SK-N-SH (cell line): ENCODE results near the gene NEIL3. TPM values are rescaled to one million over a fixed set of nuclear protein-coding genes. Genes with fewer than 3 reads are reported as not detected.

Experiments used
- CTCF ChIA-PET: fragments of 300-600, 350-600 bp; formaldehyde crosslinking; extraction: SDS; loops from one replicate; lab custom pipeline; 2021; lab: Yijun Ruan, JAX
- POLR2A ChIA-PET: fragments of 350-600 bp; sonication (Branson Sonifier 250); formaldehyde crosslinking; extraction: SDS; loops from one replicate; lab custom pipeline; 2020; ENCODE audit warnings: antibody characterized with exemption, inconsistent platforms; lab: Yijun Ruan, JAX
- DNase-seq: peaks from one replicate; pipeline ENCODE4 v3.0.0; 2012
- H2AFZ ChIP-seq: fragments of 200-600 bp; sonication (generic); 2 replicates; pipeline ENCODE4 v1.8.1; 2016; ENCODE audit warnings: antibody characterized with exemption, mild to moderate bottlenecking, low read depth
- H3F3A ChIP-seq: fragments of 200-600 bp; sonication (generic); replicated peaks from 2 replicates; pipeline ENCODE3; 2016; ENCODE audit warnings: antibody characterized with exemption, mild to moderate bottlenecking; ENCODE audit not compliant: insufficient read depth
- H3K27ac ChIP-seq, 2 experiments: fragments of 200-500 bp in 1 of 2; fragments of 200-600 bp in 1 of 2; sonication (Bioruptor generic) in 1 of 2; sonication (generic), shearing (Covaris generic) in 1 of 2; 2 replicates each; pipeline versions ENCODE4 v1.5.1 to v1.6.1; 2014 to 2016; ENCODE audit warnings: low read depth in 2 of 2, inconsistent platforms in 1 of 2, low read length in 1 of 2, mild to moderate bottlenecking in 1 of 2, mixed read lengths in 1 of 2
- H3K27me3 ChIP-seq: fragments of 200-600 bp; sonication (generic), shearing (Covaris generic); 2 replicates; pipeline ENCODE4 v1.6.1; 2016; ENCODE audit warnings: mixed run types; ENCODE audit not compliant: insufficient read depth
- H3K36me3 ChIP-seq, 2 experiments: fragments of 200-500 bp in 1 of 2; fragments of 200-600 bp in 1 of 2; sonication (Bioruptor generic) in 1 of 2; sonication (generic) in 1 of 2; replicated peaks in 1 of 2; 2 replicates each; pipeline versions ENCODE3 to v1.5.1; 2014 to 2016; ENCODE audit warnings: low read length in 1 of 2, mild to moderate bottlenecking in 1 of 2; ENCODE audit not compliant: insufficient read depth in 2 of 2, control insufficient read depth in 1 of 2
- H3K4me1 ChIP-seq, 2 experiments: fragments of 200-500 bp in 1 of 2; fragments of 200-600 bp in 1 of 2; sonication (Bioruptor generic) in 1 of 2; sonication (generic), shearing (Covaris generic) in 1 of 2; 2 replicates each; pipeline versions ENCODE4 v1.5.1 to v1.6.1; 2014 to 2016; ENCODE audit warnings: low read depth in 1 of 2, low read length in 1 of 2, mixed run types in 1 of 2; ENCODE audit not compliant: insufficient read depth in 2 of 2, control insufficient read depth in 1 of 2
- H3K4me2 ChIP-seq: fragments of 200-600 bp; sonication (generic), shearing (Covaris generic); 2 replicates; pipeline ENCODE4 v1.6.1; 2017; ENCODE audit warnings: mixed run types
- H3K4me3 ChIP-seq, 2 experiments: fragments of 200-500 bp in 1 of 2; fragments of 200-600 bp in 1 of 2; sonication (Bioruptor generic) in 1 of 2; sonication (generic), shearing (Covaris generic) in 1 of 2; 2 replicates each; pipeline versions ENCODE4 v1.5.1 to v1.8.1; 2014 to 2016; ENCODE audit warnings: low read depth in 2 of 2, inconsistent platforms in 1 of 2, low read length in 1 of 2, mild to moderate bottlenecking in 1 of 2, mixed read lengths in 1 of 2, moderate library complexity in 1 of 2
- H3K79me2 ChIP-seq: fragments of 200-600 bp; sonication (generic); 2 replicates; pipeline ENCODE4 v1.8.1; 2017; ENCODE audit warnings: mild to moderate bottlenecking; ENCODE audit not compliant: insufficient read depth
- H3K9ac ChIP-seq: fragments of 200-600 bp; sonication (generic); 2 replicates; pipeline ENCODE4 v1.6.1; 2017; ENCODE audit warnings: mixed run types
- H3K9me2 ChIP-seq: fragments of 200-600 bp; sonication (generic); 2 replicates; pipeline ENCODE4 v1.6.1; 2017; ENCODE audit warnings: mixed run types
- H3K9me3 ChIP-seq: fragments of 200-600 bp; sonication (generic); 2 replicates; pipeline ENCODE4 v1.6.1; 2017; ENCODE audit warnings: mixed run types, mild to moderate bottlenecking, moderate library complexity
- H4K20me1 ChIP-seq: fragments of 200-600 bp; sonication (generic); 2 replicates; pipeline ENCODE4 v1.6.1; 2017; ENCODE audit warnings: mild to moderate bottlenecking, mixed run types; ENCODE audit not compliant: insufficient read depth
- CHD2 ChIP-seq: fragments of 150-350 bp; IDR thresholded peaks from 2 replicates; pipeline ENCODE4 v1.6.1; 2018; ENCODE audit warnings: low read length; ENCODE audit not compliant: partially characterized antibody
- CTCF ChIP-seq: fragments of 200-600 bp; sonication (generic); IDR thresholded peaks from 2 replicates; pipeline ENCODE4 v1.6.1; 2017; ENCODE audit warnings: antibody characterized with exemption, mild to moderate bottlenecking, moderate library complexity
- ELF1 ChIP-seq: IDR thresholded peaks from 2 replicates; pipeline ENCODE4 v1.4.0; 2012
- EP300 ChIP-seq, 2 experiments: IDR thresholded peaks; 2 replicates each; pipeline versions ENCODE4 v1.4.0 to v1.6.1; 2012; ENCODE audit warnings: borderline replicate concordance in 1 of 2, low read depth in 1 of 2, low read length in 1 of 2
- EZH2phosphoT487 ChIP-seq: fragments of 200-600 bp; sonication (generic); IDR thresholded peaks from 2 replicates; pipeline ENCODE4 v1.6.1; 2017; ENCODE audit warnings: low read depth, mixed run types, mild to moderate bottlenecking, antibody characterized with exemption, moderate library complexity, borderline replicate concordance
- FOXJ3 ChIP-seq: sonication (generic); formaldehyde crosslinking; IDR thresholded peaks from 2 replicates; pipeline ENCODE4 v1.5.1; 2020; ENCODE audit warnings: mild to moderate bottlenecking, missing genetic modification reagents
- FOXM1 ChIP-seq: IDR thresholded peaks from 2 replicates; pipeline ENCODE4 v1.4.0; 2012; ENCODE audit warnings: low read depth, mild to moderate bottlenecking
- GABPA ChIP-seq: IDR thresholded peaks from 2 replicates; pipeline ENCODE4 v1.4.0; 2012; ENCODE audit warnings: low read depth, mild to moderate bottlenecking
- JUND ChIP-seq: IDR thresholded peaks from 2 replicates; pipeline ENCODE4 v1.4.0; 2012
- MEF2A ChIP-seq: IDR thresholded peaks from 2 replicates; pipeline ENCODE4 v1.4.0; 2012; ENCODE audit warnings: low read depth, borderline replicate concordance
- NRF1 ChIP-seq: IDR thresholded peaks from 2 replicates; pipeline ENCODE4 v1.6.1; 2012; ENCODE audit warnings: low read depth, mild to moderate bottlenecking, low read length
- POLR2AphosphoS5 ChIP-seq: IDR thresholded peaks from 2 replicates; pipeline ENCODE4 v1.6.1; 2012; ENCODE audit warnings: low read depth, low read length
- RCOR1 ChIP-seq: fragments of 150-350 bp; IDR thresholded peaks from 2 replicates; pipeline ENCODE4 v1.6.1; 2017; ENCODE audit warnings: antibody characterized with exemption, low read length
- REST ChIP-seq: IDR thresholded peaks from 2 replicates; pipeline ENCODE4 v1.6.1; 2012; ENCODE audit warnings: mild to moderate bottlenecking, low read depth, low read length, moderate library complexity
- RFX5 ChIP-seq: IDR thresholded peaks from 2 replicates; pipeline ENCODE4 v1.6.1; 2012; ENCODE audit warnings: mild to moderate bottlenecking, improper control_type of control experiment, low read length
- SIN3A ChIP-seq: IDR thresholded peaks from 2 replicates; pipeline ENCODE4 v1.6.1; 2012; ENCODE audit warnings: low read depth, mild to moderate bottlenecking, low read length, moderate library complexity, borderline replicate concordance
- TAF1 ChIP-seq: IDR thresholded peaks from 2 replicates; pipeline ENCODE4 v1.6.1; 2012; ENCODE audit warnings: low read depth, mild to moderate bottlenecking, low read length, moderate library complexity, borderline replicate concordance
- USF1 ChIP-seq: IDR thresholded peaks from 2 replicates; pipeline ENCODE4 v1.4.0; 2012; ENCODE audit warnings: low read depth, borderline replicate concordance
- USF2 ChIP-seq: fragments of 150-350 bp; IDR thresholded peaks from 2 replicates; pipeline ENCODE4 v1.6.1; 2017; ENCODE audit warnings: antibody characterized with exemption, low read length, low read depth, borderline replicate concordance
- YY1 ChIP-seq: IDR thresholded peaks from 2 replicates; pipeline ENCODE4 v1.4.0; 2012; ENCODE audit warnings: low read depth, mild to moderate bottlenecking
- ZBTB33 ChIP-seq: IDR thresholded peaks from 2 replicates; pipeline ENCODE4 v1.4.0; 2012; ENCODE audit warnings: low read depth, borderline replicate concordance
- WGBS: methylation state at CpG from one replicate; pipeline ENCODE4 v1.1.6; 2017; ENCODE audit warnings: low lambda C conversion rate; 5-methylcytosine and 5-hydroxymethylcytosine counted together
- polyA plus RNA-seq, 3 experiments: library from polyadenylated mRNA; depleted of rRNA; stranded (reverse); fragments of >200 nt; gene quantifications; 2 replicates each; pipeline ENCODE4 v1.2.3, GENCODE V29; 2012

Gene NEIL3
- polyA plus RNA-seq, 1 of the 3 experiments (the other 2 are of a cell fraction): 3.6 TPM

GRCh38 chr4:177283167-177283566 lies 26.5 kb upstream of the NEIL3 start (continued):
- no peak for TF ChIP-seq USF1
- TF ChIP-seq MEF2A: no peak; the same call in 1 of the 2 replicates
- 0 out of 2 replicates have a peak, but pooled peaks have one; percentile 28 for TF ChIP-seq ZBTB33
- TF ChIP-seq JUND: peak; percentile 73
- no peak for TF ChIP-seq USF2

- no peaks in the 10 kb centered on the region for H3K9me2 ChIP-seq
- H3K4me3 ChIP-seq: no peak overlapping the region
- H3K9ac ChIP-seq: no peak overlapping the region
- no peak for DNase-seq
- H4K20me1 ChIP-seq: no peaks in the 10 kb centered on the region
- no peak overlapping the region for H2AFZ ChIP-seq
- no peaks in the 10 kb centered on the region for H3K79me2 ChIP-seq
- peaks cover 0 to 8% of the 10 kb centered on the region in 2 experiments; a peak in 2 of 4 replicates for H3K4me1 ChIP-seq
- H3K36me3 ChIP-seq: no peaks in the 10 kb centered on the region
- H3K27me3 ChIP-seq: no peaks in the 10 kb centered on the region
- POLR2A ChIA-PET: no interaction called here
- H3K27ac ChIP-seq: no peak overlapping the region
- H3K4me2 ChIP-seq: no peak overlapping the region
- H3F3A ChIP-seq: peaks cover 4% of the 10 kb centered on the region
- H3K9me3 ChIP-seq: no peaks in the 10 kb centered on the region
- CTCF ChIA-PET: no interaction called here
- 91% methylated on average over 6 of the region's 6 CpGs for WGBS
- TF ChIP-seq NRF1 (no peak), RFX5 (no peak), YY1 (no peak), CHD2 (no peak), GABPA (no peak), FOXJ3 (no peak), USF1 (no peak), FOXM1 (no peak), SIN3A (no peak), ELF1 (no peak), REST (no peak), POLR2AphosphoS5 (no peak), TAF1 (no peak), EP300 (IDR thresholded peaks at IDR 0.05; ENCODE audit: borderline replicate concordance in 1 of 2, low read depth in 1 of 2, low read length in 1 of 2) (no peak), RCOR1 (no peak), CTCF (no peak), JUND (no peak), EZH2phosphoT487 (no peak)
These were observed 23.7 kb upstream of the NEIL3 start for GRCh38 chr4:177285953-177286352.
